Ovary (tissue), 3 donors: Measurements from ENCODE around the gene MARCHF2.

Source experiments
- EP300 ChIP-seq: sonication (generic); formaldehyde crosslinking; IDR thresholded peaks from one replicate; pipeline ENCODE4 v1.6.1; 2017; ENCODE audit warnings: antibody characterized with exemption
- POLR2A ChIP-seq: fragments of 450-650 bp; IDR thresholded peaks from one replicate; pipeline ENCODE4 v1.6.1; 2017; ENCODE audit warnings: antibody characterized with exemption, mild to moderate bottlenecking, moderate library complexity
- TF ChIP-seq, protein P1 (sequence below), 3 donors: fragments of 450-650 bp in 2 of 3; fragments of 200-600 bp in 1 of 3; IDR thresholded peaks; one replicate each; pipeline versions ENCODE4 v1.5.1 to v1.8.0; 2016 to 2022; ENCODE audit warnings: antibody characterized with exemption in 3 of 3, mild to moderate bottlenecking in 1 of 3
- donor health status: DM: no; HTN: no; CAD: no.

DNA sequence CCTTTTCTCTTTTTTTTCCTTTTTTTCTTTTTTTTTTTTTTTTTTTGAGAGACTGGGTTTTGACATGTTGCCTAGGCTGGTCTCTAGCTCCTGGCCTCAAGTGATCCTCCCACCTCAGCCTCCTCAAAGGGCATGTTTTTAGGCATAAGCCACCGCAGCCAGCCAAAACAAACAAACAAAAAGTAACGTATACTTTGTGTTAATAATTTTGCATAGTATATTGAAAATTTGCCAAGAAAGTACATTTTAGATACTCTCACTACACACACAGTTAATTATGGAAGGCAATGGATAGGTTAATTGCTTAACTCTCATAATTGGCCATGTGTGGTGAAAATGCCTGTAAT, 24.5 kb upstream of the MARCHF2 start:
- TF ChIP-seq, protein P1, sequence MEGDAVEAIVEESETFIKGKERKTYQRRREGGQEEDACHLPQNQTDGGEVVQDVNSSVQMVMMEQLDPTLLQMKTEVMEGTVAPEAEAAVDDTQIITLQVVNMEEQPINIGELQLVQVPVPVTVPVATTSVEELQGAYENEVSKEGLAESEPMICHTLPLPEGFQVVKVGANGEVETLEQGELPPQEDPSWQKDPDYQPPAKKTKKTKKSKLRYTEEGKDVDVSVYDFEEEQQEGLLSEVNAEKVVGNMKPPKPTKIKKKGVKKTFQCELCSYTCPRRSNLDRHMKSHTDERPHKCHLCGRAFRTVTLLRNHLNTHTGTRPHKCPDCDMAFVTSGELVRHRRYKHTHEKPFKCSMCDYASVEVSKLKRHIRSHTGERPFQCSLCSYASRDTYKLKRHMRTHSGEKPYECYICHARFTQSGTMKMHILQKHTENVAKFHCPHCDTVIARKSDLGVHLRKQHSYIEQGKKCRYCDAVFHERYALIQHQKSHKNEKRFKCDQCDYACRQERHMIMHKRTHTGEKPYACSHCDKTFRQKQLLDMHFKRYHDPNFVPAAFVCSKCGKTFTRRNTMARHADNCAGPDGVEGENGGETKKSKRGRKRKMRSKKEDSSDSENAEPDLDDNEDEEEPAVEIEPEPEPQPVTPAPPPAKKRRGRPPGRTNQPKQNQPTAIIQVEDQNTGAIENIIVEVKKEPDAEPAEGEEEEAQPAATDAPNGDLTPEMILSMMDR (IDR thresholded peaks at IDR 0.05), result no peak
- TF ChIP-seq EP300, result no peak
- TF ChIP-seq POLR2A, result no peak
